Trophoblast cell (in vitro differentiated cells and primary cell): ENCODE measurements around the gene LMBRD1.
"Not testable (repeated sequence)": the region's sequence is repeated elsewhere in the genome, so short reads cannot be mapped to it uniquely, and the experiment has no call there.

Experiments
- DNase-seq, 2 donors: peaks; one replicate each; pipeline ENCODE4 v3.0.0-alpha.2; 2016
- H2AFZ ChIP-seq: 2 replicates; pipeline ENCODE4 v1.6.1; 2013; ENCODE audit warnings: low read length, moderate library complexity, mild to moderate bottlenecking; ENCODE audit not compliant: insufficient read depth, poor library complexity
- H2AK5ac ChIP-seq: 2 replicates; pipeline ENCODE4 v1.6.1; 2013; ENCODE audit warnings: mild to moderate bottlenecking, low read length
- H2BK120ac ChIP-seq: 2 replicates; pipeline ENCODE4 v1.6.1; 2013; ENCODE audit warnings: low read length, mild to moderate bottlenecking, moderate library complexity; ENCODE audit not compliant: insufficient read depth, poor library complexity
- H2BK12ac ChIP-seq: 2 replicates; pipeline ENCODE4 v1.6.1; 2013; ENCODE audit warnings: mild to moderate bottlenecking, low read length, moderate library complexity
- H2BK5ac ChIP-seq: 2 replicates; pipeline ENCODE4 v1.6.1; 2013; ENCODE audit warnings: low read length, low read depth, moderate library complexity, mild to moderate bottlenecking; ENCODE audit not compliant: poor library complexity
- H3K14ac ChIP-seq: 2 replicates; pipeline ENCODE4 v1.6.1; 2013; ENCODE audit warnings: mild to moderate bottlenecking, low read length
- H3K18ac ChIP-seq: 2 replicates; pipeline ENCODE4 v1.6.1; 2013; ENCODE audit warnings: mild to moderate bottlenecking, low read length
- H3K23ac ChIP-seq: 2 replicates; pipeline ENCODE4 v1.6.1; 2013; ENCODE audit warnings: low read length
- H3K27ac ChIP-seq: 2 replicates; pipeline ENCODE4 v1.5.1; 2013; ENCODE audit warnings: low read depth, mild to moderate bottlenecking, inconsistent platforms, low read length, moderate library complexity
- H3K27me3 ChIP-seq: 2 replicates; pipeline ENCODE4 v1.6.1; 2013; ENCODE audit warnings: inconsistent platforms, mild to moderate bottlenecking, low read length, moderate library complexity; ENCODE audit not compliant: insufficient read depth
- H3K36me3 ChIP-seq, 2 experiments: 1 replicate in 1 of 2; 2 replicates in 1 of 2; pipeline ENCODE4 v1.6.1; 2013; ENCODE audit warnings: low read length in 2 of 2, mild to moderate bottlenecking in 2 of 2, moderate library complexity in 1 of 2; ENCODE audit not compliant: insufficient read depth in 2 of 2, control insufficient read depth in 1 of 2
- H3K4ac ChIP-seq: 2 replicates; pipeline ENCODE4 v1.6.1; 2013; ENCODE audit warnings: low read depth, mild to moderate bottlenecking, low read length, moderate library complexity
- H3K4me1 ChIP-seq, 2 experiments: 1 replicate in 1 of 2; 2 replicates in 1 of 2; pipeline ENCODE4 v1.6.1; 2013; ENCODE audit warnings: low read length in 2 of 2, mild to moderate bottlenecking in 2 of 2, moderate library complexity in 1 of 2; ENCODE audit not compliant: insufficient read depth in 2 of 2, control insufficient read depth in 1 of 2
- H3K4me2 ChIP-seq: 2 replicates; pipeline ENCODE4 v1.6.1; 2013; ENCODE audit warnings: inconsistent platforms, mild to moderate bottlenecking, low read length, moderate library complexity
- H3K4me3 ChIP-seq: 2 replicates; pipeline ENCODE4 v1.5.1; 2013; ENCODE audit warnings: mild to moderate bottlenecking, low read depth, low read length, inconsistent platforms
- H3K79me1 ChIP-seq: one replicate; pipeline ENCODE4 v1.6.1; 2013; ENCODE audit warnings: low read length
- H3K79me2 ChIP-seq: 2 replicates; pipeline ENCODE4 v1.6.1; 2013; ENCODE audit warnings: low read length, mild to moderate bottlenecking; ENCODE audit not compliant: control insufficient read depth, insufficient read depth, poor library complexity
- H3K9ac ChIP-seq: 2 replicates; pipeline ENCODE4 v1.6.1; 2013; ENCODE audit warnings: mild to moderate bottlenecking, low read length
- H3K9me3 ChIP-seq: 2 replicates; pipeline ENCODE4 v1.6.1; 2013; ENCODE audit warnings: low read depth, mild to moderate bottlenecking, control low read depth, inconsistent platforms, low read length; ENCODE audit not compliant: insufficient read depth
- H4K12ac ChIP-seq: 2 replicates; pipeline ENCODE4 v1.6.1; 2013; ENCODE audit warnings: low read depth, mild to moderate bottlenecking, low read length, moderate library complexity
- H4K8ac ChIP-seq: 2 replicates; pipeline ENCODE4 v1.6.1; 2013; ENCODE audit warnings: low read depth, mild to moderate bottlenecking, low read length, moderate library complexity
- H4K91ac ChIP-seq: one replicate; pipeline ENCODE4 v1.6.1; 2013; ENCODE audit warnings: low read depth, mild to moderate bottlenecking, low read length, moderate library complexity
- WGBS: extraction: QIAGEN DNeasy Blood & Tissue Kit; methylation state at CpG from one replicate; pipeline ENCODE4 v1.1.7; 2013; ENCODE audit warnings: missing lambda C conversion rate; ENCODE audit not compliant: insufficient read length, insufficient coverage; ENCODE audit errors: extremely low coverage; 5-methylcytosine and 5-hydroxymethylcytosine counted together

LMBRD1 gene

DNA sequence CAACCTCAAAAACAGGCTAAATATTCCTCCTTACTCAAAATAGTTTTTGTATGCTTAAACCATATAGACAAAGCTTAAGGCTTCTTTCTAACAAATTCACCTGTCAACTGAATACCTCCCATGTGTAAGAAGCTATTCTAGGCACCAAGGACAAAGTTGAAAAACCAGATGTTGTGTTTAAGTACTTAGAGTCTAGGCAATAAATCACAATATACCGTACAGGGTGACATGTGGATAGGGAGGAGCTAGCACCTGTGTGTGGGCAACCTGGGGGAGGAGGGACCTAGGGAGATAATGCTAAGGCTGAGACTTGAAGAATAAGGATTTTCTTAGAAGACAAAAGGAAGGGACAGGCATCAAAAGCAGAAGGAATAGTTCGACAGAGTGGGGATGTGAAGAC lies 123.5 kb downstream of the LMBRD1 start:
- H2AK5ac ChIP-seq = no peak overlapping the region
- H2AFZ ChIP-seq = no peak overlapping the region
- H2BK12ac ChIP-seq = no peak overlapping the region
- no peaks in the 10 kb centered on the region for H3K9me3 ChIP-seq
- WGBS = no CpG with 5 or more reads among the region's 2 CpGs
- no peak overlapping the region for H3K18ac ChIP-seq
- H4K91ac ChIP-seq = no peak overlapping the region
- no peaks in the 10 kb centered on the region for H3K79me1 ChIP-seq
- no peaks in the 10 kb centered on the region for H3K27me3 ChIP-seq
- no peak overlapping the region for H3K9ac ChIP-seq
- H3K36me3 ChIP-seq = no peaks in the 10 kb centered on the region
- no peak overlapping the region for H2BK5ac ChIP-seq
- H3K14ac ChIP-seq = no peak overlapping the region
- no peaks in the 10 kb centered on the region for H3K79me2 ChIP-seq
- no peaks in the 10 kb centered on the region for H3K4me1 ChIP-seq
- no peak overlapping the region for H3K23ac ChIP-seq
- no peak overlapping the region for H3K4me3 ChIP-seq
- H4K12ac ChIP-seq = no peak overlapping the region
- no peak for DNase-seq
- H3K4me2 ChIP-seq = no peak overlapping the region
- no peak overlapping the region for H2BK120ac ChIP-seq
- no peak overlapping the region for H3K4ac ChIP-seq
- no peak overlapping the region for H3K27ac ChIP-seq
- no peak overlapping the region for H4K8ac ChIP-seq

DNA sequence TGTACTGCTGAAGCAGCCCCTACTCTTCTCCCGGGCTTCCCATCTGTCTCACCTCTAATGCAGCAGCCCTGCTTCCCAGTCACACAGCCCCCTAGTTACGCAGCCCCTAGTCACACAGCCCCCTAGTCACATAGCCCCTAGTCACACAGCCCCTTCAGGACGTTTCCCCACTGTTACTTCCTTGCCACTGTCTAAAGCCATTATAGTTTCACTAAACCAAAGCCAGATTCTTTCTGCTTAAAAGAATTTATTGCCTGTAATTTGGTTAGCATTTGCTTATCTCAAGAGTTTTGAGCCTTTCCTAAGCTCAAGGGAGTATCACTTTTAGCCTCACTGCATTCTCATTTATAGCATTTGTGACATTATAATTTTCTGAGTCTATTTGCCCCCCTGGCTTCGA lies 127.9 kb downstream of the LMBRD1 start:
- Histone ChIP-seq H3K4me1 (no peaks in the 10 kb centered on the region), H2BK5ac (peak overlapping the region; percentile 40), H2BK12ac (no peak overlapping the region), H3K9ac (no peak overlapping the region), H3K79me2 (no peaks in the 10 kb centered on the region), H3K27me3 (no peaks in the 10 kb centered on the region), H3K23ac (no peak overlapping the region), H3K9me3 (peaks cover 2% of the 10 kb centered on the region), H3K18ac (no peak overlapping the region), H3K4me3 (no peak overlapping the region), H2AK5ac (no peak overlapping the region), H3K79me1 (no peaks in the 10 kb centered on the region), H3K36me3 (no peaks in the 10 kb centered on the region), H4K12ac (no peak overlapping the region), H4K91ac (no peak overlapping the region), H3K14ac (no peak overlapping the region), H2BK120ac (no peak overlapping the region), H3K4ac (no peak overlapping the region), H3K27ac (no peak overlapping the region), H4K8ac (peak overlapping the region; percentile 19), H3K4me2 (no peak overlapping the region), H2AFZ (no peak overlapping the region)
- no peak for DNase-seq
- WGBS = no CpG with 5 or more reads among the region's 4 CpGs

DNA sequence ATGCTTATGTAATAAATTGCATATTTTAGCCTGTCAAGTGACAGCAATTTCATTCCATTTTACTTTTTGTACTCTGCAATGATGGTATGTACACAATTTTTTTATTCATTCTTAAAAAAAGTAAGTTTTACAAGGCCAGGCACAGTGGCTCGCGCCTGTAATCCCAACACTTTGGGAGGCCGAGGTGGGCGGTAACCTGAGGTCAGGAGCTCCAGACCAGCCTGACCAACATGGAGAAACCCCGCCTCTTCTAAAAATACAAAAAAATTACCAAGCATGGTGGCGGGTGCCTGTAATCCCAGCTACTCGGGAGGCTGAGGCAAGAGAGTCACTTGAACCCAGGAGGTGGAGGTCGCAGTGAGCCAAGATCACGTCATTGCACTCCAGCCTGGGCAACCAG lies 130.0 kb downstream of the LMBRD1 start:
- H3K23ac ChIP-seq, H3K4me2 ChIP-seq, H4K91ac ChIP-seq, H3K36me3 ChIP-seq, H3K27me3 ChIP-seq, H3K27ac ChIP-seq, H3K4me1 ChIP-seq, DNase-seq, H2AFZ ChIP-seq, H3K9ac ChIP-seq, H2BK5ac ChIP-seq, H3K79me1 ChIP-seq, H3K4me3 ChIP-seq, H2AK5ac ChIP-seq, H2BK120ac ChIP-seq, H3K4ac ChIP-seq, H3K14ac ChIP-seq, H3K79me2 ChIP-seq, H4K12ac ChIP-seq, H3K9me3 ChIP-seq, H4K8ac ChIP-seq, H3K18ac ChIP-seq, H2BK12ac ChIP-seq: not testable (repeated sequence)
- no CpG with 5 or more reads among the region's 9 CpGs for WGBS

DNA sequence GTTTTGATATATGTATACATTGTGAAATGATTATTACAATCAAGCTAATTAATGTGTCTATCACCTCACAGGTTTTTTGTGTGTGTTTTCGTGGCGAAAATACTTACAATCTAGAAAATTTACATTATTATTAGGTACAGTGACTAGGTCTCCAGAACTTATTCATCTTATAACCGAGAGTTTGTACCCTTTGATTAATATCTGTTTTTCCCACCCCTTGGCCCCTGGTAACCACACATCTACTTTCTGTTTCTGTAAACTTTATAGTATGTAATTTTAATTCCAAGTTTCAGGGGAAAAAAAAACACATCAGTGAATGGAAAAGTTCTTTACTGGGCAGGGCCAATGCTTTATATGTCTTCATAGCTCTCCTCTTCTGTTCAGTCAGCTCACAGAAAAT lies 131.4 kb downstream of the LMBRD1 start:
- DNase-seq = no peak

More for the DNA sequence above, 131.4 kb downstream of the LMBRD1 start:
- Histone ChIP-seq H2BK120ac (no peak overlapping the region), H3K4me1 (no peaks in the 10 kb centered on the region), H3K9ac (no peak overlapping the region), H2AK5ac (no peak overlapping the region), H3K18ac (no peak overlapping the region), H3K4me3 (no peak overlapping the region), H3K27me3 (no peaks in the 10 kb centered on the region), H3K79me1 (no peaks in the 10 kb centered on the region), H3K14ac (no peak overlapping the region), H3K36me3 (no peaks in the 10 kb centered on the region), H3K4ac (no peak overlapping the region), H3K9me3 (peaks cover 3% of the 10 kb centered on the region), H4K12ac (no peak overlapping the region), H2AFZ (no peak overlapping the region), H3K4me2 (no peak overlapping the region), H4K8ac (no peak overlapping the region), H3K27ac (no peak overlapping the region), H3K23ac (no peak overlapping the region), H2BK12ac (no peak overlapping the region), H2BK5ac (no peak overlapping the region), H4K91ac (no peak overlapping the region), H3K79me2 (no peaks in the 10 kb centered on the region)
- no CpG with 5 or more reads among the region's 3 CpGs for WGBS
